Activated CD8-positive, alpha-beta memory T cell treated with anti-CD3 and anti-CD28 coated beads, Interleukin-2, amount 50 U/mL, for 4 hours (primary cell): ENCODE results near the gene PHETA1.
A peak's percentile ranks its signal among the peaks of the same experiment; 100 is the strongest.

Experiments
- DNase-seq: peaks from one replicate; pipeline ENCODE4 v3.0.0-alpha.2; 2020

PHETA1 gene

DNA sequence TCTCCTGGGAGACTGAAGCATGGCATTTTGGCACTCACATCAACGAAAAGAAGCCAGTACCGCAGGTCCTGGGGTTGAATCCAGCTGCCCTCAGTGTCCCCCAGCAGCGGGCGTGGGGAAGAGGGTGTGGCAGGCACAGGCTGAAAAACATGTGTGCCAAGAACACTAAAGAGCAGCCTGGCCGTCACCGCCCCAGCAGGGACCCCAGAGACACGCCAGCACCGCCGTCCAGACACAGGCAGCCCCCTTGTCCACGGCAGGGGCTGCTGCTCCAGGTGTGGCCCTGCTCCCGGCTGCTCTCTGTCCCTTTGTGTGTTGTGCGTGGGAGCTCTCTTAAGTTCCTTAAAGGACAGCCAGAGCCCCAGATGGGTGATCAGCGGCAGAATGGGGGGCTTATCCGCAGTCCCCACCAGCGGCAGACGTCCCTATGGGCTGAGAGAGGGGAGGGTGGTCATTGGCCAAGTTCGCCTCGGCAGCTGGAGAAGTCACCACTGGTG lies 556 bp downstream of the PHETA1 start:
- DNase-seq: peak; percentile 19

DNA sequence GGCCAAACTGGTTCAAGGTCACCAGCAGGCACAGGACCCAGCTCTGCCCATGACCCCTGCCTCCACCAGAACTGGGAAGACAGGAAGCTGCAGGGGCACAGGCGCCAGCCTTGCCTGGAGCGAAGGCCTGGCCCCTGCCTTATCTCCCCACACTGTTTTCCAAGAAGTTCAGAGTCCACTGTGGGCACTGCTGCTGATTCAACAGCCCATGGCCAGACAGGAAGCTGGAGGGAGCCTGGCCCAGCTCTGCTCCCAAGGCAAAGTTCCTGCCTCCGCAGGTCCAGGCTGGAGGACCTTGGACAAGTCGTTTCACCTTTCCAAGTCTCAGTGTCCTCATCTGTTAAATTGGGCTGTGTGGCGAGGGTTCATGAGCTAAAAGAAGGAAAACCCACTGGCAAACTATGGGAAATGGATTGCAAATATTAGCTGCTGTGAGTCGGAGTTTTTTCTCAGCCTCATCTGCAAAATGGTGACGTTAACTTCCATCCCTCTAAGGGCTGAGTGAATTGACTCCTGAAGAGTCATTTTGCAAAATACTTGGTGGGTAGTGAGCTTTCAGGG lies 1.2 kb downstream of the PHETA1 start:
- no peak for DNase-seq

DNA sequence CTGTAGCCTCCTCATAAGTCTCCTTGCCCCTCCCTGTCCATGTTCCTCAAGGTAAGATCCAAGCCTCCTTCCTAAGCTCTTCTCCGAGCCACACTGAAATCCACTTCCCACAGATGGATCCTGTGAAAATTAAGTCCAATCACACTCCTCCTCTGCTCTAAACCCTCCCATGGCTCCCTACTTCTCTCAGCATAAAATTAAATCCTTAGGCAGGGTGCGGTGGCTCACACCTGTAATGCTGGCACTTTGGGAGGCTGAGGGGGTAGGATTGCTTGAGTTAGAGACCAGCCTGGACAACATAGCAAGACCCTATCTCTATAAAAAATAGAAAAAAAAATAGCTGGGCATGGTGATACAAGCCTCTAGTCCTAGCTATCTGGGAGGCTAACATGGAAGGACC lies 2.3 kb downstream of the PHETA1 start:
- DNase-seq: no peak

DNA sequence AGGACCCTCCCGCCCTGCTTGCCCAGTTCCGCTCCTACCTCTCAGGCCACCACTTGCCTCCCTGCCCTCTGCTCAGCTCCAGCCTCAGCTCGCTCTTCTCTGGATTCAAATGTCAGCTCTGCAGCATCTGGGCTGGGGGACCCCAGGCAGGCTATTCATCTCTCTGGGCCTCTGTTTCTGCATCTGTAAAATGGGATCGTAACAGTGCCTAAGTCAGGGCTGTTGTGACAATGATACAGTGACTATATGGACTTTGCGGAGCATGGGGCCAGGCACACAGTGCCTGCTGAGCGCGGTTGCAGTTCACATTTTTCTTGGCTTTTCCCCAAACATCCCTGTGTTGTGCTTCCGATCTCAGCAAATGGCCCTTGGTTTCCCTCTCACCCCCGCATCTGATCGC lies 2.8 kb downstream of the PHETA1 start:
- no peak for DNase-seq

DNA sequence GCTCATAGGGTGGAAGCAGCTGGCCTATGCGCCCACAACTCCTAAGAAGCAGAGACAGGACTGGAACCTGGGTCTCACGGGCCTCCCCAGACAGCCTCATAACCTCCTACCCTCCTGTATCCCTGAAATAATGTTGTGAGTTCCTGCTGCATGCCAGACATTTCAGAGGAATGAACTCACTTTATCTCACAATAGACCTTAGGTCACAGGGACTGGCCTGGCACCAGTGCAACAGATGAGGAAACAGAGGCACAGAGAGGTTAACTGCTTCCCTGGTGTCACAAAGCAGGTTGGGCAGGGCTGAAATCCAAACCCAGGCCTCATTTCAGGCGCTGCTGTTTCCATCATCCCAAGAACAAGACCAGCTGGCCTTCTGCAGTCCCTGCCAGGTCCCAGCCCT lies 5.3 kb downstream of the PHETA1 start:
- no peak for DNase-seq

DNA sequence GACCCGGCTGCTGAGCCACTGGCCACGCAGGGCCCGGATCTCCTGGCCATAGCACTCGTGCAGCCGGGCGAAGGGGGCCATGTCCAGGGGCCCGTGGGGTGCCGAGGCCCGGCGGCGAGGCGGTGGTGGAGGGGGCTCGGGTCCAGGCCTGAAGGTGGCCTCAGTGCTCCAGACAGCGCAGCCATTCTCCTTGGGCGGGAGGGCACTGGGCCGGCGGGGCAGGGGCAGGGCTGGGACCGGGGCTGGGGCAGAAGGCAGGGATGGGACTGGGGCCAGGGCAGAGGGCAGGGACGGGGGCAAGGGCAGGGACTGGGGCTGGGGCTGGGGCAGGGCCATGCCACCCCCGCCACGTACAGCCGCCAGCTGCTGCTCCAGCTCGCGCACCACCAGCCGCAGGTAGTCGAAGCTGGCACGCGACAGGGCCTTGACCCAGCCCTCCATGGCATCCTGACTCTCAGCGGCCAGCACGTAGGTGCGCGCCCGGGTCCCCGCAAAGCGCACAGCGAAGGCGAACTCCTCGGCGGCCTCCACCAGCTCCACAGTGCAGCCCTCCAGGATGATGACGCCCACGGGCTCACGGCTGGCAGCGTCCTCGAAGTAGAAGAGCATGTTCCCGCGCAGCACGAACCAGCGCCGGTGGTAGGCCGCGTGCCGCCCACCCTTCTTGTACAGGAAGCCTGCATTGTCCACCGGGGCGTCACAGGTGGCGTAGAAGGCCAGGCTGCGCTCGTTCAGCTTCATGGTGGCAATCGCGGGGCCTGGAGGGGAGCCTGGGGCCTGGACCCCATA lies 6.0 kb downstream of the PHETA1 start:
- no peak for DNase-seq

DNA sequence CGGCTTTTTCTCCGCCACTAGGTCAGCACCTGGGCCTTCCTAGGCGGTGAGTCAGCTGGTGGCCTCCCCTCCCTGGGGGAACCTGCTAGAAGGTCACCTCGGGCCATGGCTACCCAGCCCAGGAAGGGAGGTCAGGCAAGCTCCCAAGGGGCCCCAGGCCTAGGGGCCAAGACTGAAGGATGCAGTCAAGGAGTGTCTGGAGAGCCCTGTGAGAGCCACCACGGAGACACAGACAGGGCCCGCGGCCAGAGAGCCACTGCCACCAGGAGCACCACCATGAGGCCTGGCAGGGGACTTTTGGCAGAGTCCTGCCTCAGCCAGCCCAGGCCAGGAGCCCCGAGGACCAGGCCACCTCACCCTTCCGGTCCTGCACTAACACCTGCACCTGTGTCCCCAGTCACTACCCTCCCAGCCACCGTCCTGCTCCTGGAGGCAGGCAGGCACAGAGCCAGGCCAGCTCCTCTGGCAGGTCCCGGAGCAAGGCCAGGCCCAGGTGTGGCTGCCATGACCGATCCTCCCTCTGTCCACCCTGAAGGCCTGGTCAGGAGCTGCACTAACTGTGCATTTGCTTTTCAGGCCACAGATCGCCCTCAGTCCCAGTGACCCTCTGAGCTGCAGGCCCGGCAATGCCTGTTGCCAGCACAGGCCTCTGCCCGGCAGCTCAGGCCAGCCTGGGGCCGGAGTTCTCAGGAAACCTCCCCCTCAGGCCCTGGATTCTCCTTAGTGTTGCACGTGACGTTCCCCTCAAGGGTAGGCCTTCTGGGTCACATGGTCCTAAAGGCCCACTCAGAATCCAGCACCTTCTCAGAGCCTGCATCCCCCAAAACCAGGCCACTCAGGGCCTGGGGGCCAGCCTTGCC lies 6.9 kb downstream of the PHETA1 start:
- DNase-seq: no peak

DNA sequence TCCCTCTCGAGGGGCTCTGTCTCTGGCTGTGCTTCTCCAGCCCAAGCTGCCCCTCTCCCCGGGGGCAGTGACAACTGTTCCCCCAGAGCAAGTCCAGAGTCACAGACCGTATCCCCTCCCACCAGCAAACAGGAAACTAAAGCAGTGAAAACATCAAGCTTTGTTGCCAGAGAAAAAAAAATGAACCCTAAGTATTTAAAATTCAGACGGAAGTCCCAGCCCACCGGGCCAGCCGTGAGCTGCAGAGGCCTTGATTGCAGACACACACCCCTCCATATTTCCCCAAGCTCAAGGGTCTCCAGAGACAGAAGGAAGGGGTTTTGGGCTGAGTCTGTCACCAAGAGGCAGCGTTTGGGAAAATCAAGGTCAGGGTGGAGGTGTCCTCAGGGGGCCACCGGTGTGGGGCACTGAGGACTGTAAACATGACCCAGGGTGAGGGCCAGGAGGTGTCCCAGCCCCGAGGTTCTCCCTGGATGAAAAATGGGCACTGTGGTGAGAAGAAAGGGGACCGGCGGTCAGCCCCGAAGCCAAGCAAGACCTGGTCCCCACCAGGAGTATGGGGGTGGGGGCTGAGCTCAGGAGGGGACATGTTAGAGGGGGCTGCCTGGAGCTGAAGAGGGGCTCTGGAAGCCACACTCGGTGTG lies 7.7 kb downstream of the PHETA1 start:
- DNase-seq: no peak

DNA sequence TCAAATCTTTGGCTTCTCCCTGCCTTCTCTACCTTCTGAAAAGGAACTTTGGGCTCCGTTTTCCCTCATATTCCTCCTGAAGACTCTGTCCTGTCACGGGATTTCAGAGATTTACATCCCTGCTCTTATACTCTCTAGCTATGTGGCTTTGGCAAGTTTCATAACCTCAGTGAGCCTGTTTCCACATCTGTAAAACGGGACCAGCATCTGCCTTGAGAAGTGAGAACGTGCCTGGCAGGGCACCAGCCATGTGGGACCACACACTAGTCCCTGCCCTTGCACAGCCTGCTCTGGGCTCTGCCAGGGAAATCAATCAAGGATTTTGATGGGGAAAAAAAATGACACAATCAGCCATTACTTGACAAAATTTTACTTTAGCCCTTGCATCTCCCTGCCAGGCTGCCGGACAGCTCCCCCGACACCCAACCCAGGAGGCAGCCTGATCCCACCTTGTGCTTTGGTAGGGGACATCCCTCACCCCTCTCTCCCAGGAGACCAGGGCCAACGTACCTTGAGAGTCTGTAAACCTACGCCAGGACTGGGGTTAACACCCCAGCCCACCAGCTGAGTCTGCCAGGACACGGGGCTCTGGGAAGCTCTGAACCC lies 8.5 kb downstream of the PHETA1 start:
- no peak for DNase-seq

DNA sequence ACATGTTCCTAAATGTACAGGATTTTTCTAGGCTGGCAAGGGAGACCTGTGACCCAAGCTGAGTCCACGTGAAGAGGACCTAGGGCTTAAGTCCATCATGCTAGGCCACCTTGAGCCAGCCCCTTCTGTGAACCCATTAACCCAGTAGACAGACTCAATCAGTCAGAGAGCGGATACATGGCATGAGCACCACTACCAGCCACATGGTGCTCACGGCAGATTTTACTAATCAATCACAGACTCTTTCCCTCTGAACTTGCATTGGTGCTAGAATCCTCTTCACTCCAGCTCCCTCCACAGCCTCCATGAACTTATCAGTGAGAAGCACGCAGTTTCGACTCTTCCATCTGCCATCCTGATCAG lies 9.0 kb downstream of the PHETA1 start:
- no peak for DNase-seq

DNA sequence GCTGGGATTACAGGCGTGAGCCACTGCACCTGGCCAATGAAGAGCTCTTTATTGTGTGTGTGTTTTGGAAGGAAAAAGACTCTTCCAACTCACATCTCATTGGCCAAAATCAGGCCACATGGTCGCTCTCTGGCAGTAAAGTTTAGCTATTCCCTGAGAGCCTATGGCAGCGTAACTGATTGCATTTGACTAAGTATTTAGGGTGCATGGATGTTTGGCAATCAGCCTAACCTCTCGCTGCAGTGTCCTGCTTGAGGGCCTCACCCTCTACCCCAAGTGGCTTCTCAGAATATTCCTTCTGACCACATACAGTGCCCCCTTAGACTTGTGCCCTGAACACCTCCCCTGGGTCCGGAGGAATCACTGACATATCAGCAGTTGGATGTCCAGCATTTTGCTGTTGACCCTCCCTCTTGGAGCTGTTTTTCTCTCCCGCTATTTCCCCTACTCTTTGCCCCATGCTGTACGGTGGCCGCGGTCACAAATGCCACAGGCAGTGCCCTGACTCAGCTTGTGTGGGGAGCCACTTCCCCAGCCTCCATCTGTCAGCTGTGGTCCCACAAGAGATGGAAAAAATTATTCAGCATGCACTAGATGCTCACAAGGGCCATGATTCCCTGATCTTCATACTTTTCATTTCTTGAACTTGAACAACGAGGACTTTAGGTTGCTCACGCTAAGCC lies 9.5 kb downstream of the PHETA1 start:
- peak; percentile 29 for DNase-seq

DNA sequence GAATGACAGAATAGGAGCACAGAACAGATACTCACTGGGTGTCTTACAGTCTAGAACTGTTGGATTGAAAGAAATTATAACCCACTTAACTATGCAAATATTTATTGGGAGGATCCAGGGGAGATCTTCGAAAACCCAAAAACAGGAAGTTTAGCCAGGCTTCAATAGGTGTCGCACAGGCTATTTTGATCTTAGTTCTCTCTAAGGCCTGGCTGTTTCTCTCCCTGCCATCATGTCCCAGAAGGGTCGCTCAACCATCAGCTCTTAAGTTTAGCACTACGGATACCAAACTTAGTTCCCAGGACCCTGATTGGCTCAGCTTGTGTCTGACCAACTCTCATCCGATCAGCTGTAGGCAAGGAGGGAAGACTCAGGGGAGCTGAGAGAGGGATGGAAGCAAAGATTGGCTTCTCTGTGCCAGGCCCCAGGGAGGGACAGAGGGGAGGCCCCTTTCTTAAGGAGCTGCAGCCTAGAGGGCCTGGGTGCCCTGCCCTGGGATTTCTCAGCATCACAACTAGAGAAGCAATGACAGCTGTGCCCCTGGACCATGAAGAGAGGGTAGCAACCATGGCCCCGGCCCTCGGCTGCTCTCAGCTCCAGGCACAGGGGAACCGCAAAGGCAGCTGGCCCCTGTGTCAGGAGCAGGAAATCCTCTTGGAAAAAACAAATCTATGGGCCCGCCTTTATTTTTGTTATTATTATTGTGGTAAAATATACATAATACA lies 13.5 kb downstream of the PHETA1 start:
- DNase-seq: no peak

DNA sequence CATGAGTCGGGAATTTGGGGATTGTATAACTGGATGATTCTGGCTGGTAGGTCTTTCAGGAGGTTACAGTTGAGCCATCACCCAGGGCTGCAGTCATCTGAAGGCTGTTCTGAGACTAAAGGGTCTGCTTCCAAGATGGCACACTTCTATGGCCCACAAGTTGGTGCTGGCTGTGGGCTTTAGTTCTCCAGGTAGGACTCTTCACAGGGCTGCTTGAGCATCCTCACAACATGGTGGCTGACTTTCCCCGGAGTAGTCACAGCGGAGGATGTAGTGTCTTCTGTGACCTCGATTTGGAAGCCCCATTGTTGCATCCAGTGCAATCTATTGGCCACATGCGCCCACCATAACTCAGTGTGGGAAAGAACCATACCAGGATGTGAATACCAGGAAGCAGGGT lies 14.4 kb downstream of the PHETA1 start:
- DNase-seq: no peak

DNA sequence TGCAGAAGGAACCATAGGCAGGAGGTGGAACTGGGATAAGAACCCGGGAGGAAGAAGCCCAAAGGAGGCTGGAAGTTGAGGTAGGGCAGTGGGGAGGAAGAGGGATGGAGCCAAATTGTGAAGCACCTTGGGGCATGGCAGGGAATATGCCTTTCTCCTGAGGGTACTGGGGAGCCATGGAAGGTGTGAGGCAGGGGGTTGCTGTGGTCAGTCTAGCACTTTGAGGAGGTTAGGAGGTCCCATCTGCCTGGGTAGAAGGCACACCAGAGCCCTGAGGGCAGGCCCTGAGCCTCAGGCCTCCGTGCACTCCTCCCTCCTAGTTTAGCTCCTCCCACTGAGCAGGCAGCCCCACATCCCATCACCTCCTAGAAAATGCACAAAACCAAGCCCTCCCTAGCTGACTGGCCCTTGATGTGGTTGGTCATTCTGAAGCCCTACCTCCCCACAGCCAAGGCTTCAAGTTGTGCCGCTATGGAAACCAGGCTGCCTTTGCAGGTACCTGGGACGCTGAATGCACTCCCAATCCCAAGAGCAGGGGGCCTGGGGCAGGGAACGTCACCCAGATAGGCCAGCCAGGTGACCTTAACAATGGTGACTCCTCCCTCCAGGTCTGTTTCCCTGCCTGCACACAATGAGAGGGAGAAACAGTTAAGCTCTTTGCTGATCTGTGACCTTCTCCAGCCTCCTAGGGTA lies 15.1 kb downstream of the PHETA1 start:
- DNase-seq: no peak

DNA sequence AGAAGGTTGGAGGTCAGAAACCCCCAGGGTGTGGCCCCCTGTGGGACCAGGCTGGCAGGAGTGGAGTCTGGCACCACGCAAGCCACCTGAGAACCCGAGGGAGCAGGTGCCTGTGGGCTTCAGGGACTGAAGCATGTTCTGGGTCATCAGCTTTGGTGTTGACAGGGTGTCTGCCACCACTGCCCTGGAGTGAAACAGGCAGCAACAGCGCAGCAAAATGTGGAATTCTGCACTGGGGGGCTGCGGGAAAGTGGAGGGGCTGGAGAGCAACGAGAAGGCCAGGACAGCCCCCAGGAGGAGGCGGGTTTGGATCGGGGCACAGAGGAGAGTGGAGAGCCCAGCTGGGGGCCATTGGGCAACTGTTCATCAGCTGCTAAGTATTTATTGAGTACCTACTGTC lies 15.9 kb downstream of the PHETA1 start:
- no peak for DNase-seq

DNA sequence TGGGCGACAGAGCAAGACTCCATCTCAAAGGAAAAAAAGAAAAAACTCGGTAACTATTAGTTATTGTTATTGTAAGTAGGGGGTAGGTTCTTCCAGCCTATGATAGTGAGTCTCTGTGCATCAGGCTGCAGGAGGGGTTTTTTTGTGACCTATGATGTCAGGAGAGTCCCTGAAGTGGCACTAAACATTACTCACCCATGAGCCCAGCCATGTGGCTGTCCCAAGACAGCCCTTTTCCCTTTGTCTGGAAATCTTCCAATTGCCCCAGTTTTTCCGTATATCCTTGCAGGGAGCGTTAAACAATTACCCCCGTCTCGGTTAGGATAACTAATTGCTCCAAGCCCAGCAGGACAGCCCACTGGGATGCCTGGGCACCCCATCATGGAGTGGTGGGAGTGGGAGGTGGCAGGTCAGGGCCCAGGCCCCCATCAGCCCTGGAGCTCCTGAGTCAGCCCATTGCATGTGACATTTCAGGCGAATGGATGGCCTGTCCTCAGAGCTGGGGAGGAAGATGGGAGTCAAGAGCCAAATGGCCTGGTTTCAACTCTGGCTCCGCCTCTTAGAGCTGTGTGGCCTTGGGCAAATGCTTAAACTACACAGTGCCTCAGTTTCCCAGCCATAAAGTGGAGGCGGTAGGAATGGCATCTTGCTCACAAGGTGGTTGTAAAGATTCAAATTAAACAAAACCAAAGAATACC lies 16.4 kb downstream of the PHETA1 start:
- DNase-seq: no peak

DNA sequence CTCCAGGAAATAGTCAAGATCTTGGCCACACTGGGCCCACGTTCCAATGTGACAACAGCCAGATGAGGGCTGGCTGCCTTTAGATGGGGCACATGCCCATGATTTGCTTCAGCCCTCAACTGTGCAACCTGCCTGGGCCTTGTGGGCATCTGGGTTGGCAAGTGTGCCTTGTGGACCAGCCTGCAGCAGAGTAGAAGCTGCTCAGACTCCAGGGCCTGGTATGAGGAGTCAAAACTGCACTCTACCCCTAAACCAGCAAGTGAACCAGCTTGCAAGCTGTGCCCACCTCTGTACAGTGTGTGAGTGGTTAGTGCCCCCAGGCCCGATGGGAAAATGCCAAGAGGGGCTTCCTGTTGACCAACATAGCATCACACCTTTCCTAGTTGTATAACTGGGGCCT lies 17.9 kb downstream of the PHETA1 start:
- DNase-seq: no peak

DNA sequence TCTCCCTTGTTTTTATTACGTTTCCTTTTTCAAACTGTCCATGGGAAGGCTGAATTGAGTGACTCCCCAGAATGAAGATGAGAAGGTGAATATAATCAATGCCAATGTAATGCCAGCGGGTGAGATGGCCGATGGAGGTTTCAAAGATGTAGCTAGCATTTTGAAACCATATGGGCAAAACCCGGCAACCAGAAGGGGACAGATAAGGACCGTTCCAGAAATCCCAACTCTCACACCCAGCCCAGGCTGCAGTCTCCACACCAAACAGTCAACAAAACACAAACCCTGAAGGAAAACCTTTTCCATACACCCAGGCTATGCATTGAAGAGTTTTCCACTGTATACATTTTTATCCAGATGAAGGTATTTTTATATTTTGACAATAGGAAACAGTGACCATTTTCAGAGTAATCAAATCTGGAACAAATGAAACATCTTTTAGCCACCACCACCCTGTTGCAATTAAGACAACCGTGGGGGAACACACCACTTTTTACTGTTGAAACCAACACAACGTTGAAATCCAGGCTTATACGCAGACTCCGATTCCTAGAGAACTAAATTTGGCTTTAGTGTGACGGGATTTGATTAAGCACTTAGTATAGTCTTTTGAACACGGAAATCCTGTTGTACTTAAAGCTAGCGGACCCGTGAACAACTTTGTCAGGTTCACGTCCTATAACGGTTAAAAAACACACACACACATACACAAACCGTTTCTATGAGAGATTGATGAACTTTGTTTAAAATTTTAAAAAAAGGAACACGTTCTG lies 19.0 kb downstream of the PHETA1 start:
- DNase-seq: no peak

DNA sequence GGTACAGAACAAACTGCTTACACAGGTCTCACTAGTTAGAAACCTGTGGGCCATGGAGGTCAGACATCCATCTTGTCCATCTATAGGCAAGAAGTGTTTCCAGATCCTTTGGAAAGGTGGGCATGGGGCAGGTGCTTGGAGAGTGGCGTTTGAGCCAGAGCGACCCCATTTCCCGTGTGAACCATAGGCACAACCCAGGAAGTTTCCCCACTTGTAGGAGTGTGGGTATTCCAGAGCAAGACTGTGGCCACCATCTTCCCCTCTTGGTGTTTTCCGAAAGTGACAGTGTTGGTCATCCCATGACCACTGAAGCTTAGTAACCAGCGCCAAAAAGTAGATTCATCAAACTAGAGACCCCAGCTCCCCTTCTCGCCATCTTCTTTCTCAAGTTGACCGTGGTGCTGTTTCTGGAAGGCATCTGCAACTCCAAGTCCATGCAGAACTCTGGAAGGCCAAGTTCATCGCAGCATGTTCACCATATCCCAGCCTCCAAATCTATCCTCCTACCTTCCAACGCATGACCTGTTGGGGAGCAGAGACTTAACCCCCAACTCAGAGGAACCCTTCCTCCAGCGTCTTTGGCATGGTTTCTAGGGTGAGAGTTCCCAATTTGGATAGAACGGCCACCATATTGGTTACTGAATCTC lies 19.7 kb downstream of the PHETA1 start:
- no peak for DNase-seq
